HG03196 (cell line): Measurements from ENCODE around the gene ENTPD1.

Source experiments
- ATAC-seq: cut with Tn5 transposase; IDR thresholded peaks from one replicate; pipeline ENCODE4 v1.9.1; 2021; ENCODE audit not compliant: unreplicated experiment

ENTPD1 gene

GRCh38 chr10:95821720-95822119 lies 65.8 kb downstream of the ENTPD1 start:
- no peak for ATAC-seq

DNA sequence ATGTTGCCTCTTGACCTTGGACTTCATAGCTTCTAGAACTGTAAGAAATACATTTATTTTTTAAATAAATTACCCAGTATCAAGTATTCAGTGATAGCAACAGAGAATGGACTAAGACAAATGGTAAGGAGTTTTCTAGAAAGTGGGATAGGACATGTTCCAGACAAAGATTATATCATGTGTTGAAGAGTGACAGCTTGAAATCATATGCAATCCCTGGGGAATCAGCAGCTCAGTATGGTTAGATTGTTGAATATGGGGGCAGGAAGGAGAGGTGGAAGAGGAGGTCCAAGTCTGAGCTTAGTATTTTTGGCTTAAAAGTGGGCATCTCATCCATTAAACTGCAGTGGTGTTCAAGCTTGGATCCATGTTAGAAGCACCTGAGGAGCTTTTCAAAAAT lies 74.1 kb downstream of the ENTPD1 start:
- no peak for ATAC-seq

- ATAC-seq, result no peak
Observed at GRCh38 chr10:95831076-95831475, 75.1 kb downstream of the ENTPD1 start.

DNA sequence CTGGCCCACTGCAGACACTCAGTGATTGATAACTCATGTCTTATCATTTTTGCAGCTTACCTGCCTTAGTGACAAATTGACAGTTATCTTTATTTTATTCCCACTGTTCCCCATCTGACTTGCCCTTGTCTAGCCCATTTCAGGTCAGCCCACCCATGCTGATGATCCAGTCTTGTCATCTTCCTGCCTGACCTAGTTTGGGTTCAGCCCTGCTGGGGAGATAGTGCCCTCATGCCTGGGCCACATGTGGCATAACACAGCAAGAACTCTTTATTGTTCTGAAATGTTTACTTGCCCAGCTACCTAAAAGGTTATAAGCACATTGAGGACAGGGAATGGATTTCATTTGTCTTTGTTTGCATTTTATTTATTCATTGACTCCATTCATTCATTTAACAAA lies 75.6 kb downstream of the ENTPD1 start:
- ATAC-seq, result no peak

DNA sequence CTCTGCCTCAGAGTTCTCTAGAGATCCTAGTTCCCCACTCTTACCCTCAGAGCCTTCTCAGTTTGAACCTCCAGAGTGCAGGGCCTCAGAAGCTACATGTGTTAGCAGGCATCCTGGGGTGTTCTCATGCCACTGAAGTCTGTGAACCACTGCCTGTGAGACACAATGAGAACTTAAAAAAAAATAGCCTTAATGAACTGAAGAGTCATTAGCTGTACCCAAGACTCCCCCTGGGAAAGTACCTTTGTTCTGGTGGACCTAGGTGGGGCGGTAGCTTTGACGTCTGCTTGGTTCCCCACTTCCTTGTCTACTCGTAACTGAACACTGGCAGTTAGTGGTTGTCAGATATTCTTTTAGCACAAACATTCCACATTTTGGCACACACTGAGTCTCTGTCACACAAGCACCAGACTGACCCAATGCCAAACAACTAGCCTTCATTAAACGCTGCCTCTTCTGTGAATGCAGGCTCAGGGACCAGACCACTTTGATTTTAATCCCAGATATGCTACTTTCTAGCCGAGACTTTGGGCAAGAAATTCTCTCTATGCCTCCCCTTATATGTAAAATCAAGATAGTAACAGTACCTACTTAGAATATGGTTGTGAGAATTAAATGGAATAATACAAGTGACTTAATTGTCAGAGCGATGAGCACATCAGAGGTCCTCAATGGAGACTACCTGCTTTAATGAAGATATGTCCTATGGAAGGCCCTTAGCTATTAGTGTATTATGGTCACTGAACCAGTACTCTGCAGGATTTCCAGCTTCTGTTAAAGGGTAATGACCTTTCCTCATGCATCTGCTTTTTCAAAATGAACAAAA lies 76.5 kb downstream of the ENTPD1 start:
- peak; percentile 71 for ATAC-seq

DNA sequence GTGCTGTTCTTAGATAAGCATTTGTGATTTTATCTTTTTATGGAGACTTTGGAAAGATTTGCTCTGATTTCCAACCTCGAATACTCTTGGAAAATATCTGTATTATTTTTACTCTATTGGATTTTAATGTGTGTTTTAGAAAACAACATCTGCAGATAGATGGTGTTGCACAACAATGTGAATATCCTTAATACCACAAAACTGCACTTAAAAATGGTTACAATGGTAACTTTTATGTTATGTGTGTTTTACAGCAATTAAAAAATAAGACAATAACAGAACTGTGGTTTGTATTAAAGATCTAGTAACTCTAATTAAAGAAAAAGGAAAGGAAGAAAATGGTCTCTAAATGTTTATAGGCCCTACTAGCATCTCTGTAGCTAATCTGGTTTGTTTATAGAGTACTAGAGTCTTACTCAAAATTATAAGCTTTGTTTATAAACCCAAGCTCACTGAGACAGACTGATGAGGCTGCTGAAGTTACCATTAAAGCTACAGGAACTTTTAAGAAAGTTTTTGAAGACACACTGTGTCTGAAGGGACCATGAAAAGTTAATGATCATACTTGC lies 77.2 kb downstream of the ENTPD1 start:
- ATAC-seq, result no peak

DNA sequence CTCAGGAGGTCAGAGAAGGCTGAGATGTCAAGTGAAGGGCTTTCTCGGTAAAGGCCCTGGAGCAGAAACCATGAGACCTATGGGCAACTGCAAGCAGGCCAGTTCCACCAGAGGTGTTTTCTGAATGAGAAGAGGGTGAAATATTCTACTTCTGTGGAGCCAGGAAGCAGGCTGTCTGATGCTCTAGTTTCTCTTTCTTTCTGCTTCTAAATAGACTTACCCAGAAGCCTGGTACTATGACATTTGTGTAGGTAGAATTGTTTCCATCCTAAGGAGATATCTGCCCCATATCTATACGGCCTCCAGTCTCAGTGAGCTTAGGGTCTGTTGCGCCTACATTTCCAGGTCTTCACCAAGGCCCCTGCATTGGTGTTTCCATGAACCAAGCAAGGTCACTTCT lies 78.4 kb downstream of the ENTPD1 start:
- ATAC-seq, result no peak

DNA sequence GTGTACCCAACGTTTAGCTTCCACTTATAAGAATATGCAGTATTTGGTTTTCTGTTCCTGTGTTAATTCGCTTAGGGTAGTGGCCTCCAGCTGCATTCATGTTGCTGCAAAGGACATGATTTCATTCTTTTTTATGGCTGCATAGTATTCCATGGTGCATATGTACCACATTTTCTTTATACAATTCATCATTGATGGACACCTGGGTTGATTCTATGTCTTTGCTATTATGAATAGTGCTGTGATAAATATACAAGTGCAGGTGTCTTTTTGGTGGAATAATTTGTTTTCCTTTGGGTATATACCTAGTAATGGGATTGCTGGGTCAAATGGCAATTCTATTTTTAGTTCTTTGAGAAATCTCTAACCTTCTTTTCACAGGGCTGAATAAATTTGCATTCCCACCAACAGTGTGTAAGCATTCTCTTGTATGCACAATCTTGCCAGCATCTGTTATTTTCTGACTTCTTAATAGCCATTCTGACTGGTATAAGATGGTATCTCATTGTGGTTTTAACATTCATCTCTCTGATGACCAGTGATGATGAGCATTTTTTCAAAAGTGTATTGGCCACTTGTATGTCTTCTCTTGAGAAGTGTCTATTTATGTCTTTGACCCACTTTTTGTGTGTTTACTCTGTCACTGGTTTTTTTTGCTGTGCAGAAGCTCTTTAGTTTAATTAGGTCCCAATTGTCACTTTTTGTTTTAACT lies 79.3 kb downstream of the ENTPD1 start:
- ATAC-seq, result no peak

DNA sequence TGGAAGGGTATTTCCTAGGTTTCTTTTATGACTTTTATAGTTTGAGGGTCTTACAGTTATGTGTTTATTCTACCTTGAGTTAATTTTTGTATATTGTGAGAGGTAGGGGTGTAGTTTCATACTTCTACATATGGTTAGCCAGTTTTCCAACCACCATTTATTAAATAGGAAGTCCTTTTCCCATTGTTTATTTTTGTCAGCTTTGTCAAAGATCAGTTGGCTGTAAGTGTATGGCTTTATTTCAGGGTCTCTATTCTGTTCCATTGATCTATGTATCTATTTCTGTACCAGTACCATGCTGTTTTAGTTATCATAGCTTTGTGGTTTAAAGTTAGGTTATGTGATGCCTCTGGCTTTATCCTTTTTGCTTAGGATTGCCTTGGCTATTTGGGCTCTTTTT lies 79.9 kb downstream of the ENTPD1 start:
- no peak for ATAC-seq

- ATAC-seq, result no peak
Observed at GRCh38 chr10:95836610-95837355, 80.8 kb downstream of the ENTPD1 start.

GRCh38 chr10:95837356-95837776 lies 81.4 kb downstream of the ENTPD1 start:
- no peak for ATAC-seq

- no peak for ATAC-seq
Observed at GRCh38 chr10:95837783-95838182, 81.8 kb downstream of the ENTPD1 start.

- ATAC-seq, result no peak
Observed at GRCh38 chr10:95840121-95840520, 84.2 kb downstream of the ENTPD1 start.

DNA sequence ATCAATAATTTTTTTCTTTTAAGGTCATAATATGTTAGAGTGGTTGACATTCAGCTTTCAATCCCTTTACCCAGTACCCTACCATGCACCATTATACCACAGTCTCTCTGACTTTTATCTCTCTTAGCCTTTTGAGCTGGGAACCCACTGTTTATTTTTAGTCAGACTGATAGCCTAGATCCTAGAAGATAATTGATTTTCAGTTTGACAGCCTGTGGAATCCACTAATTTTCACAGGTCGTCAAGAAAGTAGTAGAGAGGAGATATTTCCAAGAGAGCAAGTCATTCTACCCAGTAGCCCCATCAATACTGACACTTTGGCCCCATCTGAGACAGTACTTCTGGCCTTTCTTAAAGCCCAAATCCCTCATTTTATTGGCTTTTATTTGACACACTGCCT lies 84.7 kb downstream of the ENTPD1 start:
- no peak for ATAC-seq

DNA sequence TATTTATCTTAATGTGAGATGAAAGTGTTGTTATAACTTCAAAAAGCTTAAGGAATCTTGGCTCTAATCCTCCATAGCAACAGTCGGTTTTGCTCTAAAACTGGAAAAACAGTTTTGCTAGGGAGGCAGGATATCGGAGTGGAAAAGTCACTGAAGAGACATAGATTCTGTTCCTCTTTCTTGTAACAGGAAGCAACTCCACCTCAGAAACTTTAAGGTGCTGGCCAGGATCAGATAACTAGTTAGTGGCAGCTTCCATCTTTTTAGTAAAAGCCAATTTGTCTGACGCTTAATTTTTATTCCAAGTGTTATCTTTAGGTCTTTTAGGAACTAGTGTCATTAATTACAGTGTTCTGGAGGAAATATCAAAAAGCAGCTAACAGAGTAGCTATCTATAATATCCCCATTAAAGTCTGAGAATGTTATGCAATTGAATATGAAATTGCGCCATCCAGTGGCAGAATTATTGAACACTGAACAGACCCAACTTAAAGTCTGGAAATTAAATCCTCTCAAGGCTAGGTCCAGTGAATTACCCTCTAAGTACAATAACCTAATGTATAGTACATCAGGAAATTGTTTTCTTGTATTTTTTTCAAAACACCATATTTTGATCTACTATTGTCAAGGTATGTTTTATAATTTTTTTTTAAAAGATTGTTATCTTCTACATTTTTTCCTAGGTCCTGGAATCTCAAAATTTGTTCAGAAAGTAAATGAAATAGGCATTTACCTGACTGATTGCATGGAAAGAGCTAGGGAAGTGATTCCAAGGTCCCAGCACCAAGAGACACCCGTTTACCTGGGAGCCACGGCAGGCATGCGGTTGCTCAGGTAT lies 85.9 kb downstream of the ENTPD1 start:
- ATAC-seq, result peak; percentile 40

DNA sequence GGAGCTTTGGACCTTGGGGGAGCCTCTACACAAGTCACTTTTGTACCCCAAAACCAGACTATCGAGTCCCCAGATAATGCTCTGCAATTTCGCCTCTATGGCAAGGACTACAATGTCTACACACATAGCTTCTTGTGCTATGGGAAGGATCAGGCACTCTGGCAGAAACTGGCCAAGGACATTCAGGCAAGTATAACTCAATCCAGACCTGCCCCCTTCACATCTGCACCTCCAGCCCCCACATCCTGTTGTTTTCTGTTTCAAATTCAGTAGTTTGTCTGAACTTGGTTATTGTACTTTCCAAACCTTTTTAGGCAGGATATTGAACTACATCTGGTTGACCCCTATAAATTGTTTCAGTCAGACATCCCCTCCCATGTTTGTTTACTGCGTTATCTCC lies 89.4 kb downstream of the ENTPD1 start:
- ATAC-seq, result no peak

DNA sequence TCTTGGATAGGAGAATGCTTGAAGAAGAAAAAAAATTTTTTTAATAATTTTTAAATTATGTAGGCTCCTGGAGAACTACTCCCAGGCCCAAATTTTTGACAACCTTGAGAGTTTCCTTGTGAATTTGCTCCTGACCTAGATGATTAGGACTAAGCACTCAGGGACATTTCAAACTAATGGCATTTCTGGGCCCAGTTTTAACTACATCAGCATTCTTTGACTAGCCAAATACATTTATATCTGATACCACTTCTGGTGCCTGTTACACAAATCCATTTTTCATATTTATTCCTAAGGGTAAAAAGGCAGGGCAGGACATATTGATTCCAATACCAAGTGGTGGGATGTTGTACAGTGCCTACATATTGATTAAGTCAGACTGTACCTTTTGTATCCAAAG lies 91.0 kb downstream of the ENTPD1 start:
- no peak for ATAC-seq

GRCh38 chr10:95848841-95849240 lies 92.9 kb downstream of the ENTPD1 start:
- no peak for ATAC-seq

- ATAC-seq, result no peak
Observed at GRCh38 chr10:95850791-95851190, 94.8 kb downstream of the ENTPD1 start.

DNA sequence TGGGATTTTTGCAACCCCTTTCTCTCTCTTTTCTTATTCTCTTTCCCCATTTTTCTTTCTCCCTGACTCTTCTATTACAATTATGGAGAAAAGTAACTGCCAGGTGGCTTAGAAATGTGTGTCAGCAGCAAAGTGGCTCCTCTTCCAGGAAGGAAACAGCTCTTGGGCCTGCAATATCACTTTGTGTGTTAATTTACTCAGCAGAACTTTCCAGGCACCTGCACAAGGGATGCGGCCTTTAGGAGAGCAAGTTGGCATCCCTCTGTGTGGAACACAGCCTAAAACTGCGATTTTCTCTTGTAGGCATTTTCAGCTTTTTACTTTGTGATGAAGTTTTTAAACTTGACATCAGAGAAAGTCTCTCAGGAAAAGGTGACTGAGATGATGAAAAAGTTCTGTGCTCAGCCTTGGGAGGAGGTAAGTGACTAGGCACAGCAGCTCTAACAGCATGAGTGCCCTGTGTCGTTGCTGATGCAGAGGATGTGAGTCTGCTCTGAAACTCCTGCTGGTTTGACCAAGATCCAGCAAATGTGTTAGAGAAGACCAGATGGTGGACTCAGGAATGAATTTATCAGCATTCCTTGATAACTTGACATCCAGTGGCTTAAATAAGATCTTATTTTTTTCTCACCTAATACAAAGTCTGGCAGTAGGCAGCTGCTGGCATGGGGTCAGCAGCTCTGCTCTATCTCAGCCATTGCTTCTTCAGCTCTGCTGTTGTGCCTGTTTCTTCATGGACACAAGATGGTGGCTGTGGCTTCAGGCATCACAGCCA lies 104.4 kb downstream of the ENTPD1 start:
- no peak for ATAC-seq
